Measurements from ENCODE around the gene TSPAN8.

- TF ChIP-seq CTCF (IDR thresholded peaks at IDR 0.05) (no peak), EZH2 (IDR thresholded peaks at IDR 0.05) (no peak)
These were observed 25.2 kb upstream of the TSPAN8 start for GRCh38 chr12:71183018-71183417.
